MM.1S (cell line): ENCODE measurements around the gene CDRT15.

Experiments used
- EZH2 ChIP-seq: fragments of 300-600 bp; sonication (generic); optimal IDR thresholded peaks from 2 replicates; pipeline ENCODE3; 2017; ENCODE audit warnings: low read depth, mild to moderate bottlenecking, antibody characterized with exemption, low read length, mixed read lengths
- TF ChIP-seq, protein P1 (sequence below): fragments of 300-600 bp; sonication (generic); IDR thresholded peaks from 2 replicates; pipeline ENCODE4 v1.5.1; 2016; ENCODE audit warnings: antibody characterized with exemption, low read length, mixed read lengths

DNA sequence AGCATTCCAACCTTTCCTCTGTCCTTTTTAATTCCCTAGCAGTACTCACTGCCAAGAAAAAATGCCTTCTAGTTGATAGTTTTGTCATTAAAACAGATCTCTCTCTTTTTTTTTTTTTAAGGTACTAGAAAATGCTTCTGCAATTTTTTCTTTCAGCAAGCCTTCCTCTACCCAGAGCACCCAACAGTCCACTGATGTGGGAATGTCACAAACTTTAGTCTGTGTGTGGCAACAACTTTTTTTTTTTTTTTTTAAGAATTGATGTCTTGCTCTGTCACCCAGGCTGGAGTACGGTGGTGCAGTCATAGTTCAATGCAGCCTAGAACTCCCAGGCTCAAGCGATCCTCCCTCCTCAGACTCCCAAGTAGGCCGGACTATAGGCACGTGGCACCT is 34.7 kb downstream of the CDRT15 start:
- TF ChIP-seq, protein P1, sequence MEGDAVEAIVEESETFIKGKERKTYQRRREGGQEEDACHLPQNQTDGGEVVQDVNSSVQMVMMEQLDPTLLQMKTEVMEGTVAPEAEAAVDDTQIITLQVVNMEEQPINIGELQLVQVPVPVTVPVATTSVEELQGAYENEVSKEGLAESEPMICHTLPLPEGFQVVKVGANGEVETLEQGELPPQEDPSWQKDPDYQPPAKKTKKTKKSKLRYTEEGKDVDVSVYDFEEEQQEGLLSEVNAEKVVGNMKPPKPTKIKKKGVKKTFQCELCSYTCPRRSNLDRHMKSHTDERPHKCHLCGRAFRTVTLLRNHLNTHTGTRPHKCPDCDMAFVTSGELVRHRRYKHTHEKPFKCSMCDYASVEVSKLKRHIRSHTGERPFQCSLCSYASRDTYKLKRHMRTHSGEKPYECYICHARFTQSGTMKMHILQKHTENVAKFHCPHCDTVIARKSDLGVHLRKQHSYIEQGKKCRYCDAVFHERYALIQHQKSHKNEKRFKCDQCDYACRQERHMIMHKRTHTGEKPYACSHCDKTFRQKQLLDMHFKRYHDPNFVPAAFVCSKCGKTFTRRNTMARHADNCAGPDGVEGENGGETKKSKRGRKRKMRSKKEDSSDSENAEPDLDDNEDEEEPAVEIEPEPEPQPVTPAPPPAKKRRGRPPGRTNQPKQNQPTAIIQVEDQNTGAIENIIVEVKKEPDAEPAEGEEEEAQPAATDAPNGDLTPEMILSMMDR: no peak
- TF ChIP-seq EZH2: no peak
